T-helper 1 cell (primary cell): Measurements from ENCODE around the gene SLC22A31.
A peak's percentile ranks its signal among the peaks of the same experiment; 100 is the strongest.
"Not testable (repeated sequence)": the region's sequence is repeated elsewhere in the genome, so short reads cannot be mapped to it uniquely, and the experiment has no call there.

Experiments
- DNase-seq, 5 donors: peaks; one replicate each; pipeline ENCODE4 v3.0.0-alpha.2; 2012 to 2020
- total RNA-seq, 4 donors: gene quantifications; one replicate each; lab custom pipeline; 2026; lab: John Stamatoyannopoulos, UW

SLC22A31 gene
- total RNA-seq: 0.15 to 1.1 (median 0.39) reads per million in 4 donors

- DNase-seq: no peak
These were observed at the start of gene SLC22A31 for GRCh38 chr16:89200124-89200849. TSS of gene SLC22A31 (minus strand) at chr16:89200537. CDS start at chr16:89200501, 36 bp downstream.

- no peak for DNase-seq
These were observed 48.1 kb upstream of the SLC22A31 start for GRCh38 chr16:89248196-89248982.

GRCh38 chr16:89247734-89248075 lies 47.4 kb upstream of the SLC22A31 start:
- not testable (repeated sequence) for DNase-seq

GRCh38 chr16:89246903-89247733 lies 46.8 kb upstream of the SLC22A31 start:
- DNase-seq: peak; percentile 83 to 97 (median 95)

GRCh38 chr16:89246383-89246902 lies 46.1 kb upstream of the SLC22A31 start:
- DNase-seq: no peak

- no peak for DNase-seq
These were observed 44.4 kb upstream of the SLC22A31 start for GRCh38 chr16:89244754-89245153.

GRCh38 chr16:89244264-89244663 lies 43.9 kb upstream of the SLC22A31 start:
- not testable (repeated sequence) for DNase-seq

GRCh38 chr16:89243664-89244063 lies 43.3 kb upstream of the SLC22A31 start:
- no peak for DNase-seq

- no peak for DNase-seq
These were observed 42.5 kb upstream of the SLC22A31 start for GRCh38 chr16:89242795-89243200.

GRCh38 chr16:89241187-89242007 lies 41.1 kb upstream of the SLC22A31 start:
- peak; percentile 76 to 84 (median 81) for DNase-seq

- no peak for DNase-seq
These were observed 37.4 kb upstream of the SLC22A31 start for GRCh38 chr16:89237733-89238132.

- DNase-seq: no peak
These were observed 33.5 kb upstream of the SLC22A31 start for GRCh38 chr16:89233678-89234490.

- DNase-seq: no peak
These were observed 31.8 kb upstream of the SLC22A31 start for GRCh38 chr16:89232107-89232506.

- no peak for DNase-seq
These were observed 29.9 kb upstream of the SLC22A31 start for GRCh38 chr16:89230255-89230654.

- no peak for DNase-seq
These were observed 24.3 kb upstream of the SLC22A31 start for GRCh38 chr16:89224665-89225064.

- DNase-seq: no peak
These were observed 22.6 kb upstream of the SLC22A31 start for GRCh38 chr16:89222931-89223330.

- DNase-seq: no peak
These were observed 21.3 kb upstream of the SLC22A31 start for GRCh38 chr16:89221604-89222003.

GRCh38 chr16:89219365-89219764 lies 19.0 kb upstream of the SLC22A31 start:
- no peak for DNase-seq

GRCh38 chr16:89217388-89218191 lies 17.3 kb upstream of the SLC22A31 start, which contains the start of gene ZNF778:
TSS of gene ZNF778 (plus strand) at chr16:89217703. CDS start at chr16:89221128, 3,425 bp downstream.
- DNase-seq: peak; percentile 69 to 87 (median 73)

- DNase-seq: no peak
These were observed 16.7 kb upstream of the SLC22A31 start for GRCh38 chr16:89217138-89217387.
